Dendritic cell treated with granulocyte-macrophage colony-stimulating factor and Interleukin-4, amounts not matched to agents 40 ng/mL and 50 ng/mL, for 4 days (primary cell): ENCODE data around the gene XIRP1.
"Not testable (repeated sequence)": the region's sequence is repeated elsewhere in the genome, so short reads cannot be mapped to it uniquely, and the experiment has no call there.

Experiments
- H3K27ac Mint-ChIP-seq: one replicate; pipeline ENCODE4 v1.8.0; 2022; ENCODE audit warnings: mild to moderate bottlenecking, mixed read lengths
- H3K27me3 Mint-ChIP-seq: one replicate; pipeline ENCODE4 v1.8.0; 2022; ENCODE audit warnings: mild to moderate bottlenecking, mixed read lengths
- H3K36me3 Mint-ChIP-seq: one replicate; pipeline ENCODE4 v1.8.0; 2022; ENCODE audit warnings: low read depth, mixed read lengths
- H3K4me1 Mint-ChIP-seq: one replicate; pipeline ENCODE4 v1.8.0; 2022; ENCODE audit warnings: low read depth, mixed read lengths
- H3K4me3 Mint-ChIP-seq: one replicate; pipeline ENCODE4 v1.8.0; 2022; ENCODE audit warnings: mild to moderate bottlenecking, moderate library complexity, mixed read lengths
- H3K9me3 Mint-ChIP-seq: one replicate; pipeline ENCODE4 v1.8.0; 2022; ENCODE audit warnings: mixed read lengths
- intact Hi-C: fragments of 100-400 bp; cut with micrococcal nuclease; formaldehyde crosslinking; loops from one replicate; pipeline ENCODE4 v1.15.0; 2022

XIRP1 gene

GRCh38 chr3:39173318-39174125 is 18.9 kb downstream of the XIRP1 start:
- H3K27ac Mint-ChIP-seq = no peak overlapping the region
- H3K9me3 Mint-ChIP-seq = no peaks in the 10 kb centered on the region
- no peak overlapping the region for H3K4me3 Mint-ChIP-seq
- peaks cover 53% of the 10 kb centered on the region for H3K4me1 Mint-ChIP-seq
- intact Hi-C loops = no loop called here
- no peaks in the 10 kb centered on the region for H3K36me3 Mint-ChIP-seq
- peaks cover 8% of the 10 kb centered on the region for H3K27me3 Mint-ChIP-seq

GRCh38 chr3:39171860-39172259 is 20.5 kb downstream of the XIRP1 start:
- no peaks in the 10 kb centered on the region for H3K36me3 Mint-ChIP-seq
- H3K27ac Mint-ChIP-seq = no peak overlapping the region
- H3K9me3 Mint-ChIP-seq = no peaks in the 10 kb centered on the region
- no peak overlapping the region for H3K4me3 Mint-ChIP-seq
- H3K27me3 Mint-ChIP-seq = peaks cover 8% of the 10 kb centered on the region
- intact Hi-C loops = no loop called here
- H3K4me1 Mint-ChIP-seq = peaks cover 48% of the 10 kb centered on the region

- H3K4me3 Mint-ChIP-seq, H3K27ac Mint-ChIP-seq, H3K9me3 Mint-ChIP-seq, H3K36me3 Mint-ChIP-seq, intact Hi-C loops, H3K27me3 Mint-ChIP-seq: not testable (repeated sequence)
- H3K4me1 Mint-ChIP-seq = peaks cover 48% of the 10 kb centered on the region
Observed at GRCh38 chr3:39170877-39171276, 21.5 kb downstream of the XIRP1 start.

GRCh38 chr3:39170461-39170860 is 21.9 kb downstream of the XIRP1 start:
- Mint-ChIP-seq H3K27ac (no peak overlapping the region), H3K4me3 (no peak overlapping the region), H3K27me3 (peaks cover 3% of the 10 kb centered on the region), H3K4me1 (peaks cover 46% of the 10 kb centered on the region), H3K36me3 (no peaks in the 10 kb centered on the region), H3K9me3 (no peaks in the 10 kb centered on the region)
- intact Hi-C loops = no loop called here

GRCh38 chr3:39169712-39170111 is 22.7 kb downstream of the XIRP1 start:
- peaks cover 40% of the 10 kb centered on the region for H3K4me1 Mint-ChIP-seq
- intact Hi-C loops = no loop called here
- no peaks in the 10 kb centered on the region for H3K36me3 Mint-ChIP-seq
- no peak overlapping the region for H3K4me3 Mint-ChIP-seq
- no peak overlapping the region for H3K27ac Mint-ChIP-seq
- no peaks in the 10 kb centered on the region for H3K9me3 Mint-ChIP-seq
- peaks cover 3% of the 10 kb centered on the region for H3K27me3 Mint-ChIP-seq

GRCh38 chr3:39168156-39168780 is 24.1 kb downstream of the XIRP1 start:
- no peak overlapping the region for H3K27ac Mint-ChIP-seq
- peaks cover 38% of the 10 kb centered on the region for H3K4me1 Mint-ChIP-seq
- no peaks in the 10 kb centered on the region for H3K9me3 Mint-ChIP-seq
- intact Hi-C loops = no loop called here
- H3K36me3 Mint-ChIP-seq = no peaks in the 10 kb centered on the region
- H3K27me3 Mint-ChIP-seq = peaks cover 3% of the 10 kb centered on the region
- no peak overlapping the region for H3K4me3 Mint-ChIP-seq

GRCh38 chr3:39166932-39167532 is 25.4 kb downstream of the XIRP1 start:
- intact Hi-C loops = no loop called here
- Mint-ChIP-seq H3K4me3 (no peak overlapping the region), H3K36me3 (no peaks in the 10 kb centered on the region), H3K4me1 (peaks cover 36% of the 10 kb centered on the region), H3K9me3 (no peaks in the 10 kb centered on the region), H3K27ac (no peak overlapping the region), H3K27me3 (no peaks in the 10 kb centered on the region)

GRCh38 chr3:39166134-39166710 is 26.2 kb downstream of the XIRP1 start:
- no peaks in the 10 kb centered on the region for H3K27me3 Mint-ChIP-seq

GRCh38 chr3:39165518-39165917 is 26.9 kb downstream of the XIRP1 start:
- Mint-ChIP-seq H3K27ac (no peak overlapping the region), H3K36me3 (no peaks in the 10 kb centered on the region), H3K9me3 (no peaks in the 10 kb centered on the region), H3K4me1 (peaks cover 36% of the 10 kb centered on the region), H3K4me3 (no peak overlapping the region), H3K27me3 (no peaks in the 10 kb centered on the region)
- intact Hi-C loops = no loop called here

More at GRCh38 chr3:39166134-39166710, 26.2 kb downstream of the XIRP1 start:
- intact Hi-C loops = no loop called here
- H3K27ac Mint-ChIP-seq = no peak overlapping the region
- H3K4me3 Mint-ChIP-seq = no peak overlapping the region
- H3K9me3 Mint-ChIP-seq = no peaks in the 10 kb centered on the region
- peaks cover 36% of the 10 kb centered on the region for H3K4me1 Mint-ChIP-seq
- H3K36me3 Mint-ChIP-seq = no peaks in the 10 kb centered on the region

GRCh38 chr3:39164414-39164813 is 28.0 kb downstream of the XIRP1 start:
- Mint-ChIP-seq H3K9me3 (no peaks in the 10 kb centered on the region), H3K36me3 (no peaks in the 10 kb centered on the region), H3K27me3 (no peaks in the 10 kb centered on the region)

GRCh38 chr3:39158148-39158715 is 34.2 kb downstream of the XIRP1 start:
- Mint-ChIP-seq H3K4me3 (no peak overlapping the region), H3K4me1 (peaks cover 25% of the 10 kb centered on the region)

More at GRCh38 chr3:39164414-39164813, 28.0 kb downstream of the XIRP1 start:
- Mint-ChIP-seq H3K27ac (no peak overlapping the region), H3K4me1 (peaks cover 32% of the 10 kb centered on the region), H3K4me3 (no peak overlapping the region)
- intact Hi-C loops = no loop called here

GRCh38 chr3:39157359-39157758 is 35.0 kb downstream of the XIRP1 start:
- no peak overlapping the region for H3K27ac Mint-ChIP-seq
- intact Hi-C loops = no loop called here

More at GRCh38 chr3:39158148-39158715, 34.2 kb downstream of the XIRP1 start:
- intact Hi-C loops = no loop called here
- Mint-ChIP-seq H3K27me3 (peaks cover 12% of the 10 kb centered on the region), H3K27ac (no peak overlapping the region), H3K36me3 (no peaks in the 10 kb centered on the region), H3K9me3 (no peaks in the 10 kb centered on the region)

GRCh38 chr3:39156421-39156820 is 36.0 kb downstream of the XIRP1 start:
- no peak overlapping the region for H3K4me3 Mint-ChIP-seq

More at GRCh38 chr3:39157359-39157758, 35.0 kb downstream of the XIRP1 start:
- Mint-ChIP-seq H3K4me3 (no peak overlapping the region), H3K36me3 (peaks cover 4% of the 10 kb centered on the region), H3K4me1 (peaks cover 24% of the 10 kb centered on the region), H3K9me3 (no peaks in the 10 kb centered on the region), H3K27me3 (peaks cover 12% of the 10 kb centered on the region)

More at GRCh38 chr3:39156421-39156820, 36.0 kb downstream of the XIRP1 start:
- no peak overlapping the region for H3K27ac Mint-ChIP-seq
- H3K36me3 Mint-ChIP-seq = peaks cover 10% of the 10 kb centered on the region
- peaks cover 33% of the 10 kb centered on the region for H3K4me1 Mint-ChIP-seq
- intact Hi-C loops = no loop called here
- H3K9me3 Mint-ChIP-seq = no peaks in the 10 kb centered on the region
- peaks cover 12% of the 10 kb centered on the region for H3K27me3 Mint-ChIP-seq
